Endothelial cell of umbilical vein (primary cell): ENCODE data around the gene CEP120. TPM values are rescaled to one million over a fixed set of nuclear protein-coding genes. Genes with fewer than 3 reads are reported as not detected.

Source experiments
- BruUV-seq: library from RNA; stranded (reverse); fragments of 400-500 nt; replicated peaks from 2 replicates; lab custom pipeline; 2021; lab: Mats Ljungman, UMichigan
- CTCF ChIA-PET: fragments of 300-600, 350-600 bp; sonication (Branson Sonifier 250); formaldehyde crosslinking; loops from one replicate; lab custom pipeline; 2021; ENCODE audit warnings: antibody characterized with exemption, inconsistent platforms; lab: Charles Lee
- POLR2A ChIA-PET: fragments of 300-600, 350-600 bp; sonication (Branson Sonifier 250); formaldehyde crosslinking; loops from one replicate; lab custom pipeline; 2021; ENCODE audit warnings: antibody characterized with exemption, inconsistent platforms; lab: Charles Lee
- DNase-seq: peaks from one replicate; pipeline ENCODE4 v3.0.0-alpha.2; 2011; ENCODE audit warnings: low read depth, low spot score
- FAIRE-seq: peaks from 2 replicates; lab custom pipeline; 2011; peaks lifted over from hg19 to GRCh38; lab: Jason Lieb, UNC
- H2AFZ ChIP-seq: 2 replicates; pipeline ENCODE4 v1.6.0; 2012; ENCODE audit warnings: low read depth, low read length, control low read depth, inconsistent platforms
- H3K27ac ChIP-seq: 2 replicates; pipeline ENCODE4 v1.5.1; 2011; ENCODE audit warnings: low read depth, mild to moderate bottlenecking, control low read depth, low read length, moderate library complexity; ENCODE audit not compliant: insufficient read depth
- H3K27me3 ChIP-seq, 2 experiments: 2 replicates each; pipeline versions ENCODE4 v1.6.0 to v1.6.1; 2011; ENCODE audit warnings: low read length in 2 of 2, mixed read lengths in 1 of 2; ENCODE audit not compliant: control insufficient read depth in 2 of 2, insufficient read depth in 2 of 2
- H3K36me3 ChIP-seq, 2 experiments: 2 replicates in 1 of 2; 3 replicates in 1 of 2; pipeline ENCODE4 v1.5.1; 2011; ENCODE audit warnings: low read length in 2 of 2, mild to moderate bottlenecking in 1 of 2, moderate library complexity in 1 of 2; ENCODE audit not compliant: control insufficient read depth in 2 of 2, insufficient read depth in 2 of 2; ENCODE audit errors: extremely low read depth in 1 of 2
- H3K4me1 ChIP-seq: 3 replicates; pipeline ENCODE4 v1.5.1; 2011; ENCODE audit warnings: mild to moderate bottlenecking, low read length; ENCODE audit not compliant: control insufficient read depth, insufficient read depth; ENCODE audit errors: extremely low read depth
- H3K4me2 ChIP-seq: 2 replicates; pipeline ENCODE4 v1.6.1; 2011; ENCODE audit warnings: low read length, control low read depth, mixed read lengths; ENCODE audit not compliant: insufficient read depth
- H3K4me3 ChIP-seq, 3 experiments: fragments of 200-600 bp in 1 of 3; sonication (generic), shearing (Covaris generic) in 1 of 3; replicated peaks in 1 of 3; 2 replicates each; pipeline ENCODE4 v1.5.1; 2011 to 2016; ENCODE audit warnings: control low read depth in 3 of 3, low read length in 3 of 3, mild to moderate bottlenecking in 2 of 3, inconsistent platforms in 1 of 3, low read depth in 1 of 3, moderate library complexity in 1 of 3; ENCODE audit not compliant: insufficient read depth in 1 of 3
- H3K79me2 ChIP-seq: 2 replicates; pipeline ENCODE4 v1.6.0; 2012; ENCODE audit warnings: low read length, inconsistent platforms; ENCODE audit not compliant: control insufficient read depth, insufficient read depth
- H3K9ac ChIP-seq: replicated peaks from 2 replicates; pipeline ENCODE3; 2011; ENCODE audit warnings: low read length, control low read depth; ENCODE audit not compliant: insufficient read depth; ENCODE audit errors: extremely low read depth
- H3K9me1 ChIP-seq: replicated peaks from 3 replicates; pipeline ENCODE4 v1.6.0; 2011; ENCODE audit warnings: mild to moderate bottlenecking, low read length; ENCODE audit not compliant: control insufficient read depth, insufficient read depth; ENCODE audit errors: extremely low read depth
- H3K9me3 ChIP-seq: replicated peaks from 2 replicates; pipeline ENCODE4 v1.5.1; 2012; ENCODE audit warnings: low read length, inconsistent platforms; ENCODE audit not compliant: control insufficient read depth, insufficient read depth
- H4K20me1 ChIP-seq: replicated peaks from 2 replicates; pipeline ENCODE3; 2011; ENCODE audit warnings: mild to moderate bottlenecking, low read length; ENCODE audit not compliant: control insufficient read depth, insufficient read depth; ENCODE audit errors: extremely low read depth
- CTCF ChIP-seq, 2 donors: IDR thresholded peaks; 1 replicate in 1 of 2; 2 replicates in 1 of 2; pipeline ENCODE4 v1.5.1; 2011; ENCODE audit warnings: low read length in 2 of 2, mild to moderate bottlenecking in 2 of 2, moderate library complexity in 2 of 2, control low read depth in 1 of 2, inconsistent platforms in 1 of 2, low read depth in 1 of 2; ENCODE audit not compliant: insufficient read depth in 1 of 2; ENCODE audit errors: extremely low read depth in 1 of 2
- EZH2 ChIP-seq: IDR thresholded peaks from 2 replicates; pipeline ENCODE4 v1.6.1; 2012; ENCODE audit warnings: borderline replicate concordance, low read depth, mild to moderate bottlenecking, moderate library complexity, low read length, inconsistent platforms; ENCODE audit not compliant: severe bottlenecking
- FOS ChIP-seq: IDR thresholded peaks from 2 replicates; pipeline ENCODE4 v1.6.1; 2011; ENCODE audit warnings: mild to moderate bottlenecking, low read length, moderate library complexity, borderline replicate concordance; ENCODE audit not compliant: insufficient read depth
- GATA2 ChIP-seq: IDR thresholded peaks from 2 replicates; pipeline ENCODE4 v1.7.0; 2011; ENCODE audit warnings: low read depth, mild to moderate bottlenecking, moderate library complexity, mixed read lengths, low read length; ENCODE audit not compliant: insufficient read length, insufficient read depth
- JUN ChIP-seq: IDR thresholded peaks from 2 replicates; pipeline ENCODE4 v1.6.1; 2011; ENCODE audit warnings: borderline replicate concordance, low read depth; ENCODE audit not compliant: insufficient read length, insufficient read depth
- MAX ChIP-seq: IDR thresholded peaks from 2 replicates; pipeline ENCODE4 v1.6.1; 2011; ENCODE audit not compliant: insufficient read depth, insufficient read length
- MYC ChIP-seq: IDR thresholded peaks from one replicate; pipeline ENCODE4 v1.6.1; 2011; ENCODE audit warnings: mild to moderate bottlenecking, low read depth, low read length
- POLR2A ChIP-seq: IDR thresholded peaks from 2 replicates; pipeline ENCODE4 v1.6.1; 2012; ENCODE audit warnings: low read depth, mild to moderate bottlenecking, control low read depth, low read length
- POLR2AphosphoS5 ChIP-seq: IDR thresholded peaks from 2 replicates; pipeline ENCODE4 v1.6.1; 2012; ENCODE audit warnings: low read depth, mild to moderate bottlenecking, control low read depth, low read length, moderate library complexity; ENCODE audit not compliant: insufficient read depth
- dilution Hi-C: fragments of 300-500 bp; cut with MboI; formaldehyde crosslinking; loops from one replicate; pipeline ENCODE4 v1.15.0; 2019; ENCODE audit warnings: low sequenced_read_pairs; ENCODE audit not compliant: extremely low pct_ligation_motif_present
- intact Hi-C: fragments of 100-400 bp; cut with micrococcal nuclease; formaldehyde crosslinking; loops from one replicate; pipeline ENCODE4 v1.10.0; 2022
- polyA plus RNA-seq, 4 experiments: library from polyadenylated mRNA; depleted of rRNA in 3 of 4; stranded (reverse) in 3 of 4; unstranded in 1 of 4; fragments of >200 nt; gene quantifications; 2 replicates each; pipeline versions ENCODE4 v1.2.1 to v1.2.3, GENCODE V29; 2011 to 2012; ENCODE audit warnings: missing spikeins in 1 of 4
- total RNA-seq: library from RNA; stranded (reverse); gene quantifications from 2 replicates; pipeline ENCODE4 v1.2.3, GENCODE V29; 2021

The CEP120 gene
- total and polyA plus RNA-seq, 2 donors (not counting 3 experiments of a cell fraction or from before 2014, with no cell fraction given) = 6.6 to 18.8 TPM

GRCh38 chr5:123428521-123429220, 5.5 kb upstream of the CEP120 start:
- Histone ChIP-seq H3K4me3 (no peak overlapping the region), H4K20me1 (no peaks in the 10 kb centered on the region), H3K9ac (no peak overlapping the region), H3K4me2 (no peak overlapping the region), H3K36me3 (no peaks in the 10 kb centered on the region), H3K4me1 (peaks cover 3% of the 10 kb centered on the region), H3K27ac (no peak overlapping the region), H3K79me2 (no peaks in the 10 kb centered on the region), H3K27me3 (no peaks in the 10 kb centered on the region), H3K9me3 (no peaks in the 10 kb centered on the region), H3K9me1 (no peaks in the 10 kb centered on the region), H2AFZ (no peak overlapping the region)
- no peak for TF ChIP-seq MAX
- TF ChIP-seq CTCF (IDR thresholded peaks at IDR 0.05; ENCODE audit: extremely low read depth in 1 of 2, insufficient read depth in 1 of 2, low read depth in 1 of 2, low read length in 2 of 2) = no peak
- TF ChIP-seq GATA2 = no peak
- TF ChIP-seq FOS = no peak
- no peak for TF ChIP-seq EZH2
- TF ChIP-seq MYC = no peak
- TF ChIP-seq POLR2A = no peak
- no peak for TF ChIP-seq JUN
- no peak for TF ChIP-seq POLR2AphosphoS5
- no peak for FAIRE-seq
- BruUV-seq = no TSS peak
- ChIA-PET POLR2A (no interaction called here), CTCF (interaction anchor here (1.1 kb wide), 1 partner anchor 181 kb away, joined by 3 read pairs; no protein-coding TSS in a partner anchor)
- dilution Hi-C loops (no loop called here), intact Hi-C loops (no loop called here)
- DNase-seq = no peak
